Testis (tissue), 2 donors: ENCODE measurements around the gene SERTAD1.

ENCODE experiments used
- POLR2A ChIP-seq: fragments of 450-650 bp; IDR thresholded peaks from one replicate; pipeline ENCODE4 v1.6.1; 2017; ENCODE audit warnings: antibody characterized with exemption, mild to moderate bottlenecking, moderate library complexity
- TF ChIP-seq, protein P1 (sequence below), 3 experiments: fragments of 450-650 bp in 2 of 3; fragments of 200-600 bp in 1 of 3; sonication (generic) in 1 of 3; IDR thresholded peaks; one replicate each; pipeline ENCODE4 v1.5.1; 2016 to 2019; ENCODE audit warnings: antibody characterized with exemption in 3 of 3, mild to moderate bottlenecking in 2 of 3, moderate library complexity in 1 of 3

DNA sequence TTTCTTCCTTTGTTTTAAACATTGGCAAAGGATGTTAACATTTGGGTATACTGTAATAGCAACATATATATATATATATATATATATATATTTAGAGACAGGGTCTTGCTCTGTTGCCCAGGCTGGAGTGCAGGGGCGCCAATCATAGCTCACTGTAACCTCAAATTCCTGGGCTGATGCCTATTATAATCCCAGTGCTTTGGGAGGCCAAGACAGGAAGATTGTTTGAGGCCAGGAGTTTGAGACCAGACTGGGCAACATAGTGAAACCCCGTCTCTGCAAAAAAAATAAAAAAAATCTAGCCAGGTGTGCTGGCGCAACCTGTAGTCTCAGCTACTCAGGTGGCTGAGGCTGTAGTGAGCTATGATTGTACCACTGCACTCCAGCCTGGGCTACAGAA, 34.4 kb upstream of the SERTAD1 start:
- TF ChIP-seq POLR2A = no peak
- TF ChIP-seq, protein P1, sequence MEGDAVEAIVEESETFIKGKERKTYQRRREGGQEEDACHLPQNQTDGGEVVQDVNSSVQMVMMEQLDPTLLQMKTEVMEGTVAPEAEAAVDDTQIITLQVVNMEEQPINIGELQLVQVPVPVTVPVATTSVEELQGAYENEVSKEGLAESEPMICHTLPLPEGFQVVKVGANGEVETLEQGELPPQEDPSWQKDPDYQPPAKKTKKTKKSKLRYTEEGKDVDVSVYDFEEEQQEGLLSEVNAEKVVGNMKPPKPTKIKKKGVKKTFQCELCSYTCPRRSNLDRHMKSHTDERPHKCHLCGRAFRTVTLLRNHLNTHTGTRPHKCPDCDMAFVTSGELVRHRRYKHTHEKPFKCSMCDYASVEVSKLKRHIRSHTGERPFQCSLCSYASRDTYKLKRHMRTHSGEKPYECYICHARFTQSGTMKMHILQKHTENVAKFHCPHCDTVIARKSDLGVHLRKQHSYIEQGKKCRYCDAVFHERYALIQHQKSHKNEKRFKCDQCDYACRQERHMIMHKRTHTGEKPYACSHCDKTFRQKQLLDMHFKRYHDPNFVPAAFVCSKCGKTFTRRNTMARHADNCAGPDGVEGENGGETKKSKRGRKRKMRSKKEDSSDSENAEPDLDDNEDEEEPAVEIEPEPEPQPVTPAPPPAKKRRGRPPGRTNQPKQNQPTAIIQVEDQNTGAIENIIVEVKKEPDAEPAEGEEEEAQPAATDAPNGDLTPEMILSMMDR (IDR thresholded peaks at IDR 0.05) = no peak
